NCI-H510A (cell line): ENCODE measurements around the gene PKN3.

ENCODE experiments used
- DNase-seq: peaks from one replicate; lab custom pipeline; 2025; lab: John Stamatoyannopoulos, UW

PKN3 gene

DNA sequence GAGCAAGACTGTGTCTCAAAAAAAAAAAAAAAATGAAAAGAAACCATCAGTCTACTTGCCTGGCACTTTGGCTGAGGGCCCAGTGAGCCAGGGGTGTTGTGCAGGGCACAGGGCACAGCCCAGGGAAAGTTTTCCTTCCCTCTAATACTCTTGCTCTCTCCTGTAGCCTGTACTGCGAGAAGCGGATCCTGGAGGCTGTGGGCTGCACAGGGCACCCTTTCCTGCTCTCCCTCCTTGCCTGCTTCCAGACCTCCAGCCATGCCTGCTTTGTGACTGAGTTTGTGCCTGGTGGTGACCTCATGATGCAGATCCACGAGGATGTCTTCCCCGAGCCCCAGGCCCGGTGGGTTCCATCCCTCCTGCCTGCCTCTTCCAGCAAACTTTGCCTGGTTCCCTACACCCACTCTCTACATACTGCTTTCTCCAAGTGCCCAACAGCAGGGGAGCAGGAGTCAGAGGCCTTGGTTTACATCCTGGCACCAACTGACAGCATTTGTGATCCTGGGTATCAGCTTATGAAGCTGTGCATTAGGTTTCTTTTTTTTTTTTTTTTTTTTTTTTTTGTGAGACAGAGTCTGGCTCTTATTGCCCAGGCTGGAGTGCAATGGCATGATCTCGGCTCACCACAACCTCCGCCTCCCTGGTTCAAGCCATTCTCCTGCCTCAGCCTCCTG lies 14.4 kb downstream of the PKN3 start:
- DNase-seq = no peak

DNA sequence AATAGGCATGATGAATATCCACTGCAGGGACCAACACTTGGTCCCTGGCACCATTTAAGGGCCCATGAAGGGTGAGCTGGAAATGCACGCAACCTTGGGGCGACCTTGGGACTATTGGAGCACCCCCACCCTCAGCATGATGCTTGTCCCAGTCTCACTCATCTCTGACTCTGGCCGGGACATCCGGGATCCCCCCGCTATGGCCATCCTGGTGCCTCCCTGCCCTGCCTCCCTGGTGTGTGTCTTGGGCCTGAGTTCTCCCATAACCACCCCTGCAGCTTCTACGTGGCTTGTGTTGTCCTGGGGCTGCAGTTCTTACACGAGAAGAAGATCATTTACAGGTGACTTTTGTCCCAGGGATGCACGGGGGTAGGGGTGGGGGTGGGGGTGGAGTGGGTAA lies 15.7 kb downstream of the PKN3 start:
- DNase-seq = no peak

DNA sequence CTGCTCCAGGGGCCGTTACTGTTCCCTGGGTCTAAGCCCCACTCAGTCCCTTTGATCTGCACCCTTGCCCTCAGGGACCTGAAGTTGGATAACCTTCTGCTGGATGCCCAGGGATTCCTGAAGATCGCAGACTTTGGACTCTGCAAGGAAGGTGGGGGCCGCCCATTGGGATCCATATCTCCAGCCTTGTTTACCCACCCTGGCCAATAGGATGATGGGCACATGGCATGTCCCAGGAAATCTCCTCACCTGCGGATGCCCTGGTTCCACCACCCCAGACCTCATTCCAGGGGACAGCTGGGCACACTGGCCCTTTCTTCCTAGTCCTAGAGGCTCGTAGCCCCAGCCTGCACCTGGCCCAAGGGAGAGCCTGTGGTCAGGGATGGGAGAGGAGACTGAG lies 16.2 kb downstream of the PKN3 start:
- DNase-seq = no peak

DNA sequence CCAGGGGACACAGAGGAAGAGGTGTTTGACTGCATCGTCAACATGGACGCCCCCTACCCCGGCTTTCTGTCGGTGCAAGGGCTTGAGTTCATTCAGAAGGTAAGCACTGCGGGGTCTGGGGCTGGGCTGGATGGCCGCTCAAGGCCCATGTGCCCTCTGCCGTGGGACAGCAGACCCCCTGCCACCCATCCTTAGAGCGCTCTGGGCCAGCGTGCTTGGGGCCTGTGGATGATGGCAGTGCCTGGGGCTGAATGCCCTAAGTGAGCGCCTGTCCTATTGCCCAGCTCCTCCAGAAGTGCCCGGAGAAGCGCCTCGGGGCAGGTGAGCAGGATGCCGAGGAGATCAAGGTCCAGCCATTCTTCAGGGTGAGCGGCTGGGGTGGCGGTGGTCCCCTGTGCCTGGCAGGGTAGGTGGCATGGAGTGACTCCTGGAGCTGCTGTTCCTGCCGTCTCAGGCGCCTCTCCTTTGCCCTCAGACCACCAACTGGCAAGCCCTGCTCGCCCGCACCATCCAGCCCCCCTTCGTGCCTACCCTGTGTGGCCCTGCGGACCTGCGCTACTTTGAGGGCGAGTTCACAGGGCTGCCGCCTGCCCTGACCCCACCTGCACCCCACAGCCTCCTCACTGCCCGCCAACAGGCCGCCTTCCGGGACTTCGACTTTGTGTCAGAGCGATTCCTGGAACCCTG lies 17.8 kb downstream of the PKN3 start:
- DNase-seq = no peak

DNA sequence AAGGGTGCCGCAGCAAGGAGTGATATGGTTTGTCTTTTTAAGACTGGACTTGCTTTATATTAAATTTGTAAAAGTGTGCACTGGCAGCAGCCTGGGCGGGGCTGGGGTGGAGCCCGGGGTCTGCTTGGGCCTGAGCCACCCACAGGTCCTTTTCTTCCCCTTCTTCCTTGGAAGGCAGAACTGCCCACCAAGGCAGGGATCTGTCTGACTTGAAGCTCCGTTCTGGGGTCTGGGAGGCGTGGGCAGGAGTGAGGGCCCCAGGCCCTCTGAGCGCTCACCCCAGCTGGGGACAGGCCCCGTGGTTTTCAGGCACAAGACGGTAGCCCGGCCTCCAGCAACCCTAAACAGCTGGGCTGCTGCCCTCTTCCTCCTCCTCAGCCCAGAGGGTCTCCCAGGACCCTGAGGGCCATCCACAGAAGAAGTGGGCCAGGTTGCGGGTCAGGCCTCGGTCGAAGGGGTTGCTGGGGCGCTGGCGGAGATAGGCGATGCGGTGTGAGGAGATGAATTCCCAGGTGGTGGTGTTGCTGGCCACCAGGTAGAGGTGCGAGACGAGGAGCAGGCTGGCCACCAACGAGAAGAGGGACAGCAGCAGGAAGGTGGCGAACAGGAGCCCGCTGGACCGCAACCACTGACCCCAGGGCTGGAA lies 18.7 kb downstream of the PKN3 start:
- DNase-seq = no peak

DNA sequence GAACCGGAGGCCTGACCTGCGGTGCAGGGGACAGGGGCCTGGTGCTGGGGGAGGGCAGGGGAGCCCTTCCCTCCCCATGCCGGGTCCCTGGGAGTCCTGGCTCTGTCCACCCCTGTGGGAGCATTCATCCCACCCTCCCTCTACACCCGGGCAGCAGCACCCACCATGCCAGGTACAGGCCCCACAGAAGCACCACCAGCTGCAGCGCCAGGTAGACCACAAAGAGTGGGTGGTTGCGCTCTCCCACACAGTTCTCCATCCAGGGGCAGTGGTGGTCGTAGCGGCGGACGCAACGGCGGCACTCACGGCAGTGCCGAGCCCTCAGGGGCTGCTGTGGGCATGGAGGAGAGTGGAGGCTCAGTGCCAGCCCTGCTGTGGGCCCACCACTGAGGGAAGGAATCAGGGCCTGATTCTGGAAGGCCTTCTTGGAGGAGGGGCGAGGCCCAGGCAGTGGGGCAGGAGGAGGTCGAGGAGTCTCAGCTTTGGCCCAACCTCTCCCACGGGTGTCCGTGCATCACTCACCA lies 19.2 kb downstream of the PKN3 start:
- DNase-seq = no peak

DNA sequence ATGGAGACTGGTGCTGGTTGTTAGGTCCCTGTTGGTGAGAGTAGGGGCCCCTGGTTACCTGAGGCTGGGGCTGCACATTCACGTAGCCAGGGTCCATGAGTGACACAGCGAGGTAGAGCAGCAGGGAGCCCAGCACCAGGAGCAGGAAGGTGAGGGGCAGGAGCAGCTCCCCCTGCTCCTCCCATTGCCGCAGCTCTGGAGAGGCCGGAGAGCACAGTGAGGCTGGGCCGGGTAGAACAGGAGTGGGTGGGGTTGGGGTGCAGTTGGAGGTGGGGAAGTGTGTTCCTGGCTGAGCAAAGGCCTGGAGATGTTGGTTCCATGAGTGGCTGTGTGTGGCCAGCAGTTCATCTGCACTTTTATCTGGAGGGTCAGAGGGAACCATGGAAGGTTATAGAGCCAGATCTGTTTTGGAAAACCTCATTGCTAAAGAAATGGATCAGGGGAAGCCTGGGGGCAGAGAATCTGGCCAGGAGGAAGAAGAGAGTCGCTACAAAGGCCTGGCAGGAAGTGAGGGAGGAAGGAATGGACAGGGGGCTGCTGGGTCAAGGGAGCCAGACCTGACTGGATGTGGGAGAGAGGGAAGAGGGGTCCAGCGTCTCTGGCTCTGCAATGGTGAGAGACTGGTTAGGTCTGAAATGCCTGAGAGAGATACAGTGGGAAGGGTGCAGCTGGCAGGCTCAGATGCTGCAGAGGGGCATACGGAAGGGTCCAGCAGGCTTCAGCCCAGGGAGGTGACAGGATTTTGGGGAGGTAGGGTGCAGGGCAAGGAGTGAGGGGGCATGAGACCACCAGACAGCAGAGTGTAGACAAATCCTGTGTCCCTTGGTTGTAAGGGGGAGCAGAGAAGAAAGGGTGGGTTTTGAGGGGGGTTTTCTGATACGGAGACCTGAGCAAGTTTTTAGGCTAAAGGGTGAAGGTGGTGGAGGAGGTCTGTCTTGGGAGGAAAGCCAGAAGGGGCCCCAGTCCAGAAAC lies 20.4 kb downstream of the PKN3 start:
- no peak for DNase-seq

DNA sequence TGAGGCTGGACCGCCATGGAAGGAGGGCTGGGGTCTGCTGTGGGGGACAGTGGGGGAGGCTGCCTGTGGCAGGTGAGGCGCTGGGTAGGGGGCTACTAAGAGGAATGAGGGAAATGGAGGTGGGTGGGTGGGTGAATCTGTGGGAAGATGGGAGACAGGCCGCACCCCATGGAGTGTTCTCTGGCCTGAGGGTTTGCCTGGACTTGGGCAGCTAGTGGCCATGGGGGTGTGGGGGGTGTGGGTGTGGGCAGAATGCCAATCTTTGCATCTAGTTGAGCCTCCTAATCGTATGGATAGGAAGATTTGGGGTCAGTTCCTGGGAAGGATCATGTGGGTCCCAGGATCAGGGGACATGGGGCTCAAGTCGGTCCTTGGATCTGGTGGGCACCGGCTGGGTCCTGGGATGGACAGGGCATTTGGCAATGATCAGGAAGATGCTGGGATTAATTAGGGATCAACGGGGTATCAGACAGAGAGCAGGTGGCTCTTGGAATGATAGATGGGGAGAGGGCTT lies 21.1 kb downstream of the PKN3 start:
- DNase-seq = no peak

DNA sequence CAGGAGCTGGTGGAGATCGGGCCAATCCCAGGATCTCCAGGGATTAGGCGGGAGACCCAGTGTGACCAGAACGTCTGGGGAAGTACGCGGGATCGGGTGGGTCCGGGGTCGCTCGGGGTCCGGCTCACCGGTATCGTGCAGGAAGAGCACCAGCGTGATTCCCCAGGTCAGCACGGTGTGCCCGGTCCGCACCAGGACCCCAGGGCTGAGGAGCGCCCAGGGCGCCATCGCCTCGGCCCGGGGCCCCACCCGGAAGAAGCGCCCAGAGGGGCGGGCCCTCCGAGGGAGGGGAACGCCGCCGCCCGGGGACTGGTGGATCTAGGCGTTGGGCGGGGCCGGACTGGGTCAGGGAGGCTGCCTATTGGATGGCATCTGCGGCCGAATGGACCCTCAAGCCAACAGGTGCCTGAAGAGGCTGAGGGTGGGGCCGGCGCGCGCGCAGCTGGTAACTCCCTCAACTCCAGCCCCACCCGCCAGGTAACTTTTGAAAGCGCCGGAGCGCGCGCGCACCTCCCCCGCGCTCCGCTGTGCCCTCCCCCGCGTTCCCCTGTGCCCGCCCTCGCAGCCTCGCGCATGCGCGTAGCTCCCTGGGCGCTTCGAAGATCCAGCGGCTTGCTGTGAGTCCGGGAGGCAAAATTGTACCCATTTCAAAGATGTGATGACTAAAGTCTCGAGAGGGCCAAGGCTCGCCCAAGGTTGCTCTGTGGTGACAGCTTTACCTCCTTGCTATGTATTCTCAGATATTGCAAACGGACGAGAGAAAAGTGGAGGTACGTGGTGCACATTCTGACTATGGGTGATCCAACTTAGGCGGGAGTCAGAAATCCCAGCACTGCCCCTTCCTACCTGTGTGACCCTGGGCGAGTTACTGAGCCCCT lies 21.8 kb downstream of the PKN3 start, which contains the start of gene ZDHHC12:
Gene ZDHHC12, minus strand, starts transcription at position 262 of the 878 bp plus-strand sequence. Its CDS starts 34 bp downstream, at position 228.
- peak; percentile 98 for DNase-seq

DNA sequence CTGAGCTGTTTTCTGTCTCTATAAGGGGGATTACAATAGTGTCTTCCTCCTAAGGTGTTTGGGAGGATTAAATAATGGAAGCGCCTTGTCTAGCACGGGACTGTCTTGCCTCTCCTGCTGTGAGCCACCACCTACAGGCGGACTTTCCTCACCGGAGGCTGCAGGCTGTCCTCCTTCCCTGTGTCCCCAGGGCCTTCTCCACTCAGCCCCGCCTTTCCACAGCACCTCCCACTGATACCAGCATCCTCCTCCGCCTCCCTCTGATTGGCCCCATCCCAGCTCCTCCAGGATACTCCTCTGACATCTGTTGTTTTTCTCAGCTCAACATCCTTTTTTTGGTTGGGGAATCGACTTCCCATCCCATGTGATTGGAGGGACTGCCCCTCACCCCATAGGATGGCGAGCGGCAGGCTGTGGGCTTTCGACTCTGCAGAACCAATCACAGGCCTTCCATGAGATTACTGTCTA lies 22.5 kb downstream of the PKN3 start:
- DNase-seq = peak; percentile 76

DNA sequence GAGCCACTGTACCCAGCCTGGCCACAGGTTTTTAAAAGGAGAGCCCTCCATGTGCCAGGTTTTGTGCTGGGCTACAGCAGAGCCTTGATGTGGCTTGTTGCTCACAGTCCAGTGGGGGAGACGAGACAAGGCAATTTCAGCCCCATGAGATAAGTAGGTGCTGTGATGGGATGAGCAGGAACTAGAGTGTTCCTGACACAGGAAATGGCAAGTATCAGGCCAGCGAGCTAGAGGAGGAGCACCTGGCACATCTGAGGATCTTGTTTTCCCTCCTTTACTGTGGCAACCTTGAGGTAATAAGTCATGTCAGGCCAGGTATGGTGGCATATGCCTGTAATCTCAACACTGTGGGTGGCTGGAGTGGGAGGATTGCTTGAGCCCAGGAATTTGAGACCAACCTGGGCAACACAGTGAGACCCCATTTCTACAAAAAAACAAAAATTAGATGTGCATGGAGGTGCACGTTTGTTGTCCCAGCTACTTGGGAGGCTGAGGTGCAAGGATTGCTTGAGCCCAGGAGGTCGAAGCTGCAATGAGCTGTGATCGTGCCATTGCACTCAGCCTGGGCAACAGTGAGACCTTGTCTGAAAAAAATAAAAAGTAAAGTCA lies 25.4 kb downstream of the PKN3 start:
- DNase-seq = no peak

DNA sequence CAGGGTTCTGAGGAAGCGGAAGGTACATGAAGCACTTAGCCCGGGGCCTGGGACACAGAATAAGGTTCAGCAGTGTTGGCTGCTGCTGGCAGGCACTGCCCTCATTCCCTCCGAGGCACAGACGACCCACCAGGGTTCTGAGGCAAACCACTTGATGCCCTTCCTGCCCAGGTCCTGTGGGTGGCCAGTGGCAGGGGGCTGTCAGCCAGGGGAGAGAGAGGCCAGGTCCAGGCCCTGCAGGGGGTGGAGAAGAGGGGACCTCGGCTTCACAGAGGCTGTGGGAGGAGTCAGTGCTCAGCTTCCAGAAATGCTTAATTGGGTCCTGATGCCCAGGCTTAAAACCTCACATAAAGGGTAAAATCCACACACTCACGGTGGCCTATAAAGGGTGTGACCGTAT lies 26.0 kb downstream of the PKN3 start:
- DNase-seq = no peak

DNA sequence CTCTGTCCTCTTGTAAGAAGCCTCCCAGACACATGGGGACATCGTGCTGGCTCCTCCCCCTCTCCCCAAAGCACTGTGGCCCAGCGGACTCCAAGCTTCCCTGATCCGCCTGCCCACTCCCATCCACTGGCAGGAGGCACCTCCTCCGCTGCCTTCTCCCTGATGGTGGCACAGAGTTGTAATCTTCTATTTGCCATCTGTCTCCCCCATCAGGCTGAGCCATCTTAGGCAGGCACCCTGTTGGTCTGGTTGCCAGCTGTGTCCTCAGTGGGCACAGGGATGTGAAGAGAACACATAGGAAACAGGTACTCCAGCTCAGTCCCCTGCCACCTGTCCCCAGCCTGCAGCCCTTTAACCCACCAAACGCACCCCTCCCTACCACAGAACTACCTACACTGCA lies 27.0 kb downstream of the PKN3 start:
- no peak for DNase-seq

DNA sequence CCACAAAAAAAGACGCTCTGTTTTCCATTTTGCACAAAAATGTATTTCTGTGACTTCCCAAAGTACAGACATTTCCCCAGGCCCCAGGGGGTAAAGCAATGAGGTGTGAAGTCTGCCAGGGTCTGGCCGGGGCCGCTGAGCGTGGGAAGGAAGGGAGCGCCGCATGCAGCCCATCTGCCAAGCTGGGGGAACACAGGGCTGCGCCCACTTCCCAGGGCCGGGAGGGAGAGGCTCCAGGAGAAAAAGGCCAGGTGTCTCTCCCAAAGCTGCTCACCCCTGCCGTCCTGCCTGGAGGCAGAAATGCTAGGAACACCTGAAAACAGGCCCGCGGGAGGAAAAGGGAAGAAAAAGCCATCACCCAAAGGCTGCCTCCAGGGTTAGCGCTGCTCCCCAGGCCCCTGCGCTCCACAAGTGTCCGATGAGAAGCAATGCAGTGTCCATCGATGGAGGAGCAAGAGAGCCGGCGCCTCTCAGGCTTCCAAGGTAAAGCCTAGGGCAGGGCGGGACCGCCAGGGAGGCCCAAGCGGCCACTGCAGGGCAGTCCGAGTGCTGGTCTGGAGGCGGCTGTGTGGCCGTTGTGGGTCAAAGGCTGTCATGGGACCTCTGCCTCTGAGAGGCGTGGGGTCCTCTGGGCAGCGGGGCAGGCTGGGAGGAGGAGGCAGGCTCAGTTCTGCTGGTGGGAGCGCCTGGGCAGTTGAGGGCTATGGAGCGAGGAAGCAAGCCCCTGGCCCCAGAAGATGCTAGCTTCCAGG lies 27.6 kb downstream of the PKN3 start:
- no peak for DNase-seq

DNA sequence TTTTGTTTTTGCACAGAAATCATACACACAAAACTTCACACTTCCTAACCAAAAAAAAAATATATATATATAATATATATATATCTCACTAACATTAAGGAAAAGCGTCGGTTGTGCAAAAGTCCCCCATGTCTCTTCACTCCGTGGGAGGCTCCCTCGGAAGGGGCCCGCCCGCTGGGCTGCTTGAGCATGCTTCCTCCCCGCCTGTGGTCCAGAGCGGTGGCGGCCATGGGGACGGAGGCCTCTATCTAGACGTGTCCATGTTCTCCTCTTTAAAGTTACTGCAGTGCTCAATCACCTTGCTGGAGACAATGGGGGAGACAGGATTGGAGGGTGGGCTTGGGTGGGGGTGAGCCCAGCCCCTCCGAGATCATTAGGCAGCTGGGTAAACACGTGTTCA lies 28.8 kb downstream of the PKN3 start:
- no peak for DNase-seq

DNA sequence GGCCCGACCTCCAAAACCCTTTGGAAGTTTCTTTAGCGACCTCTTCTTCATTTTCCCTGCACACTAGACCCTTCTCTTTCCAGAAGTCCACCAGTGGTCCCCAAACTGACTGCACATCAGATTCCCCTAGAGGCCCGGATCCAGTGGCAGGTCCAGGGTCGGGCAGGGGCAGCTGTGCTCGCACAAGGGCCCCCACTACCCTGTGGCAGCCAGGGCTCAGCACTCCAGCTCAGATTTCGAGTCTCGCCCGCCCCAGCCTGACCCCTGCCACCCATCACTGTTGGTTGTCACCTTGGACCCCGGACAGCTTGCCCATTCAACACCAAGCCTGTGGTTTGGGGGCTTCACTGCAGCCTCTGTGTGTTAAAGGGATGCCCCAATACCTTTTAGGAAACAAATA lies 29.4 kb downstream of the PKN3 start:
- no peak for DNase-seq

DNA sequence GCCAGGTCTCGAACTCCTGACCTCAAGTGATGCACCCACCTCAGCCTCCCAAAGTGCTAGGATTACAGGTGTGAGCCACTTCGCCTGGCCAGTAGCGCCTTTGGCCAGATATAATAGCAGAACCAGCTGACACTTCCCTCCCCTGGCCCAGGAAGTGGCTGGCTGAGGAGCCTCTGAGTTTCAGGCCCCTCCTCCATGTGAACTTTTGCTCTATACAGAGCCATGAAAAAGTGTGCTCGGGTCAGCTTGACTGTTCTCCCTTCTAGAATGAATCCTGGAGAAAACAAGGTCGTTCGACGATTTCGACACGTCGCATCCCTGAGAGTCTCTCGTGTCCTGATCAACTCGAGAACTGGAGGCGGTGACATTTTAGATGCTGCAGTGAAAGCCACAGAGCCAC lies 30.3 kb downstream of the PKN3 start:
- no peak for DNase-seq

DNA sequence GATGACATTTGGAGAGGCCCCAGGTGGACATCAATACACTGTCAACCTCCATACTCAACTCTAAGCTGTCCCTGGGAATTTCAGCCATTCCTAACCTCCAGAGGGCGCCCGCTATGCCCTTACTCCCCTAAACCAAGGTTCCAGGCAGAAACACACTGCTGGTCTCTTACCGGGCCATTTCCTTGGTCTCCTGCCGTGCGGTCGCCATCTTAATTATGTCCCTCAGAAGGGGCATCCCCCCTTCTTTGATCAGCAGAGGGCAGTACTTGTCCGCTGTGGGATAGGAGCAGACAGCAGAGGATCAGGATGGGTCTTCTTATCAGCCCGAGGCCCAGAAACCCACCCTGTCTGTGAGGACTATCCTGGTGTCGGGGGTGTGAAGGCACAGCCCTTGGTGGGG lies 31.0 kb downstream of the PKN3 start:
- DNase-seq = peak; percentile 84

DNA sequence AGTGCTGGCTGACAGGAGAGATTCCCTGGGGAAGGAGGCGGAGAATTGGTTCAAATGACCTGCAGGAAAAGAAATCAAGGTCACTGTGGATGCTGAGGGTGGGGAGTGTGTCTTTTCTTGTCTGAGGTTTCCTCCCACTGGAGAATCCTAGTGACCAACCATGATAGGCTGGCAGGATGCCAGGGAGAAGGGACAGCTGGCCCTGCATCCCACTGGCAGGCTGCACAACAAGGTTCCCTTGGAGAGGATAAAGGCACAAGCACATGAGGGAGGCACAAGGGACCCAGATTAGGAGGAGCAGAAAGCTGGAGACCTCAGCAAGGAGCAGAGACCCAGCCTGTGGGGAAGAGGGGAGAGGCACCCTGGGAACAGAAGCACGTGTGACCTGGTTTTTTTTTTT lies 33.1 kb downstream of the PKN3 start:
- DNase-seq = no peak
